GM10266 (cell line): ENCODE results near the gene SAA2.
"Not testable (repeated sequence)": the region's sequence is repeated elsewhere in the genome, so short reads cannot be mapped to it uniquely, and the experiment has no call there.

Experiments
- DNase-seq: peaks from one replicate; pipeline ENCODE4 v3.0.0; 2012; ENCODE audit errors: extremely low spot score
- TF ChIP-seq, protein P1 (sequence below): IDR thresholded peaks from 2 replicates; pipeline ENCODE4 v1.5.1; 2012; ENCODE audit warnings: mild to moderate bottlenecking, low read depth; ENCODE audit not compliant: control insufficient read depth, insufficient read depth; ENCODE audit errors: missing control alignments

Gene SAA2

GRCh38 chr11:18277565-18278271 is 29.2 kb upstream of the SAA2 start:
- TF ChIP-seq, protein P1, sequence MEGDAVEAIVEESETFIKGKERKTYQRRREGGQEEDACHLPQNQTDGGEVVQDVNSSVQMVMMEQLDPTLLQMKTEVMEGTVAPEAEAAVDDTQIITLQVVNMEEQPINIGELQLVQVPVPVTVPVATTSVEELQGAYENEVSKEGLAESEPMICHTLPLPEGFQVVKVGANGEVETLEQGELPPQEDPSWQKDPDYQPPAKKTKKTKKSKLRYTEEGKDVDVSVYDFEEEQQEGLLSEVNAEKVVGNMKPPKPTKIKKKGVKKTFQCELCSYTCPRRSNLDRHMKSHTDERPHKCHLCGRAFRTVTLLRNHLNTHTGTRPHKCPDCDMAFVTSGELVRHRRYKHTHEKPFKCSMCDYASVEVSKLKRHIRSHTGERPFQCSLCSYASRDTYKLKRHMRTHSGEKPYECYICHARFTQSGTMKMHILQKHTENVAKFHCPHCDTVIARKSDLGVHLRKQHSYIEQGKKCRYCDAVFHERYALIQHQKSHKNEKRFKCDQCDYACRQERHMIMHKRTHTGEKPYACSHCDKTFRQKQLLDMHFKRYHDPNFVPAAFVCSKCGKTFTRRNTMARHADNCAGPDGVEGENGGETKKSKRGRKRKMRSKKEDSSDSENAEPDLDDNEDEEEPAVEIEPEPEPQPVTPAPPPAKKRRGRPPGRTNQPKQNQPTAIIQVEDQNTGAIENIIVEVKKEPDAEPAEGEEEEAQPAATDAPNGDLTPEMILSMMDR = no peak
- no peak for DNase-seq

- TF ChIP-seq, protein P1 = no peak
- no peak for DNase-seq
Observed at GRCh38 chr11:18271206-18271605, 22.7 kb upstream of the SAA2 start.

GRCh38 chr11:18270102-18270501 is 21.6 kb upstream of the SAA2 start:
- TF ChIP-seq, protein P1 = no peak
- no peak for DNase-seq

GRCh38 chr11:18269252-18269651 is 20.8 kb upstream of the SAA2 start:
- DNase-seq = not testable (repeated sequence)

DNA sequence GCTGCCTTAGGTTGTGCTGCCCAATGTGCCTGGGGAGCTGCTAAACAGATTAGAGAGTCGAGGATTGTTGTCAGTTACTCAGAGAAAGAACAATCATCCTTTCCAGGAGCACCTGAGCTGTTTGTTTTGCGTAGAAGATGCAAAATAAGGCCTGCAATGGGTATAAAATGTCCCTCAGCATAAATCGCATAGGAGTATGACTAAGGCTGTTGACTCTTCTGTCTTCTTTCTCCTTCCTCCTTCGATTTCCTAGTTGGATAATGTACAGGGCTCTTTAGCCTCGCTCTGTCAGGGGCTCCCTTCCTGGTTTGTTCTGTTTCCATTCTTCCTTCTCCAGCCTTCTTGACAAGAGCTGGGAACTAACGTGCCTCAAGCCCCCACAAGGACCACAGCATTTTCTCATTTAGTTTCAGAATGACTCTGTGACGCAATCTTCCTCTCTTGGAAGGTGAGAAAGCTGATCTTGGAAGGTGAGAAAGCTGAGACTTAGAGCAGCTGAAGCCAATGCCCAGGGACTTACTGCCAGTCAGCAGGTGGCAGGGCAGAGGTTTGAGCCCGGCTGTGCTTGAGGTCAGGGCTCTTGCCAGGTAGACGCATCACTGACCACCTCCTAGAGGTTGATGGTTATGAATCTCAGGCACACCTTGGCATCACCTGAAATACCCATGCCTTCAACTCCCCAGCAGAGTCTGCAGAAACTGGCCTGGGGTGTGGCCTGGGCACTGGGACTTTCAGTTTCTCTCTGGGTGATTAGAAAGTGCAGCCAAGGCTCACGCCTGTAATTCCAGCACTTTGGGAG is 19.1 kb upstream of the SAA2 start:
- DNase-seq = not testable (repeated sequence)

DNA sequence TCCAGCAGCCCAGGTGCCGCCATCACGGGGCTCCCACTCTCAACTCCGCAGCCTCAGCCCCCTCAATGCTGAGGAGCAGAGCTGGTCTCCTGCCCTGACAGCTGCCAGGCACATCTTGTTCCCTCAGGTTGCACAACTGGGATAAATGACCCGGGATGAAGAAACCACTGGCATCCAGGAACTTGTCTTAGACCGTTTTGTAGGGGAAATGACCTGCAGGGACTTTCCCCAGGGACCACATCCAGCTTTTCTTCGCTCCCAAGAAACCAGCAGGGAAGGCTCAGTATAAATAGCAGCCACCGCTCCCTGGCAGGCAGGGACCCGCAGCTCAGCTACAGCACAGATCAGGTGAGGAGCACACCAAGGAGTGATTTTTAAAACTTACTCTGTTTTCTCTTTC is 17.5 kb upstream of the SAA2 start, which contains the start of gene SAA1:
Gene SAA1 (plus strand): TSS at position 316 of the 400 bp plus-strand sequence. CDS start 624 bp downstream, outside the sequence.
- TF ChIP-seq, protein P1 = no peak
- DNase-seq = no peak

DNA sequence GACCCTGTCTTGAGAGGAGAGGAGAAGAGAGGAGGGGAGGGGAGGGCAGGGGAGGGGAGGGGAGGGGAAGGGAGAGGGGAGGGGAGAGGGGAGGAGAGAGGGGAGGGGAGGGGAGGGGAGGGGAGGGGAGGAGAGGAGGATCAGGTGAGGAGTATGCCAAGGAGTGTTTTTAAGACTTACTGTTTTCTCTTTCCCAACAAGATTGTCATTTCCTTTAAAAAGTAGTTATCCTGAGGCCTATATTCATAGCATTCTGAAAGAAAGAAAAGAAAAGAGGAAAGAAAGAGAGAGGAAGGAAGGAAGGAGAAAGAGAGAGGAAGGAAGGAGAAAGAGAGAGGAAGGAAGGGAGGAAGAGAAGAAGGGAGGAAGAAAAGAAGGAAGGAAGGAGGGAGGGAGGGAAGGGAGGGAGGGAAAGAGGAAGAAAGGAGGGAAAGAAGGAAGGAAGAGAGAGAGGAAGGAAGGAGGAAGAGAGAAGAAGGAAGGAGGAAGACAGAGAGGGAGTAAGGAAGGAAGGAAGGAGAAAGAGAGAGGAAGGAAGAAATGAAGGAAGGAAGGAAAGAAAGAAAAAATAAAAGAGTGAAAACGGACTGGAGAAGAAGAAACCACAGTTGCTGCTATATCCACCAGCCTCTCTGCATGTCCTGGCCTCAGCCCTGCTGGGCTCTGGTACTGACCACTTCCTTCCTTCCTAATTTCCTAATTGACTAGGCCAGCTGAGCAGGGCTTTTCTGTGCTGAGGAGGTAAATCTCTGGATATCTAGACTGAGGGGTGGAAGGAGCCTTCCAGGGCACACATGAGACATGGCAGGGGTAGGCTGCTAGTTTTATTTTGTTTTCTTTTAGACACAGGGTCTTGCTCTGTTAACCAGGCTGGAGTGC is 16.4 kb upstream of the SAA2 start:
- TF ChIP-seq, protein P1 = no peak

GRCh38 chr11:18264035-18264434 is 15.6 kb upstream of the SAA2 start:
- DNase-seq = no peak
- TF ChIP-seq, protein P1 = no peak

More for the DNA sequence above, 16.4 kb upstream of the SAA2 start:
- DNase-seq = no peak

DNA sequence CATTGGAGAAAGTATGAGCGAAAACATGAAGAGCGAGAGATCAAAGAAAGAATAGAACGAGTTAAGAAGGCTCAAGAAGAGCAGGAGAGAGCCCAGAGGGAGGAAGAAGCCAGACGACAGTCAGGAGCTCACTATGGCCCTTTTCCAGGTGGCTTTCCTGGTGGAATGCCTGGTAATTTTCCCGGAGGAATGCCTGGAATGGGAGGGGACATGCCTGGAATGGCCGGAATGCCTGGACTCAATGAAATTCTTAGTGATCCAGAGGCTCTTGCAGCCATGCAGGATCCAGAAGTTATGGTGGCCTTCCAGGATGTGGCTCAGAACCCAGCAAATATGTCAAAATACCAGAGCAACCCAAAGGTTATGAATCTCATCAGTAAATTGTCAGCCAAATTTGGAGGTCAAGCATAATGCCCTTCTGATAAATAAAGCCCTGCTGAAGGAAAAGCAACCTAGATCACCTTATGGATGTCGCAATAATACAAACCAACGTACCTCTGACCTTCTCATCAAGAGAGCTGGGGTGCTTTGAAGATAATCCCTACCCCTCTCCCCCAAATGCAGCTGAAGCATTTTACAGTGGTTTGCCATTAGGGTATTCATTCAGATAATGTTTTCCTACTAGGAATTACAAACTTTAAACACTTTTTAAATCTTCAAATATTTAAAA is 14.3 kb upstream of the SAA2 start:
- not testable (repeated sequence) for DNase-seq
